ENCODE measurements around the gene PRODH2. TPM values are rescaled to one million over a fixed set of nuclear protein-coding genes. Genes with fewer than 3 reads are reported as not detected.
A peak's percentile ranks its signal among the peaks of the same experiment; 100 is the strongest.

PRODH2 gene
- total and polyA plus RNA-seq, 2 of the 13 experiments (the other 11 are each of a cell fraction or from before 2014, with no cell fraction given), result 86.7 to 118 TPM

DNA sequence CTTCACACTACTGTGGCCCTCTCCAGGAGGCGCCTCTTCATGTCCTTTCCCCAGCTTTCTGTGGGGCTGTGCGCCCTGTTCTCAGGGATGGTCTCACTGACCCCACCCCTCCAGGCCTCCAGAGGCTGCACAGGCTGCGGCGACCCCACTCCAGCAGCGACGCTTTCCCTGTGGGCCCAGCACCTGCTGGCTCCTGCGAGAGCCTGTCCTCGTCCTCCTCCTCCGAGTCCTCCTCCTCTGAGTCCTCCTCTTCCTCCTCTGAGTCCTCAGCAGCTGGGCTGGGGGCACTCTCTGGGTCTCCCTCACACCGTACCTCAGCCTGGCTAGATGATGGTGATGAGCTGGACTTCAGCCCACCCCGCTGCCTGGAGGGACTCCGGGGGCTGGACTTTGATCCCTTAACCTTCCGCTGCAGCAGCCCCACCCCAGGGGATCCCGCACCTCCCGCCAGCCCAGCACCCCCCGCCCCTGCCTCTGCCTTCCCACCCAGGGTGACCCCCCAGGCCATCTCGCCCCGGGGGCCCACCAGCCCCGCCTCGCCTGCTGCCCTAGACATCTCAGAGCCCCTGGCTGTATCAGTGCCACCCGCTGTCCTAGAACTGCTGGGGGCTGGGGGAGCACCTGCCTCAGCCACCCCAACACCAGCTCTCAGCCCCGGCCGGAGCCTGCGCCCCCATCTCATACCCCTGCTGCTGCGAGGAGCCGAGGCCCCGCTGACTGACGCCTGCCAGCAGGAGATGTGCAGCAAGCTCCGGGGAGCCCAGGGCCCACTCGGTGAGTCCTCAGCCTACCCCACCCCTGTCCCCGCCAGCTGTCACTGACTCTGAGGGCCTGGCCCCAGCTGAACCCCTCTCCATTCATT is 26.1 kb downstream of the PRODH2 start (continued):
- TF ChIP-seq, protein P1, sequence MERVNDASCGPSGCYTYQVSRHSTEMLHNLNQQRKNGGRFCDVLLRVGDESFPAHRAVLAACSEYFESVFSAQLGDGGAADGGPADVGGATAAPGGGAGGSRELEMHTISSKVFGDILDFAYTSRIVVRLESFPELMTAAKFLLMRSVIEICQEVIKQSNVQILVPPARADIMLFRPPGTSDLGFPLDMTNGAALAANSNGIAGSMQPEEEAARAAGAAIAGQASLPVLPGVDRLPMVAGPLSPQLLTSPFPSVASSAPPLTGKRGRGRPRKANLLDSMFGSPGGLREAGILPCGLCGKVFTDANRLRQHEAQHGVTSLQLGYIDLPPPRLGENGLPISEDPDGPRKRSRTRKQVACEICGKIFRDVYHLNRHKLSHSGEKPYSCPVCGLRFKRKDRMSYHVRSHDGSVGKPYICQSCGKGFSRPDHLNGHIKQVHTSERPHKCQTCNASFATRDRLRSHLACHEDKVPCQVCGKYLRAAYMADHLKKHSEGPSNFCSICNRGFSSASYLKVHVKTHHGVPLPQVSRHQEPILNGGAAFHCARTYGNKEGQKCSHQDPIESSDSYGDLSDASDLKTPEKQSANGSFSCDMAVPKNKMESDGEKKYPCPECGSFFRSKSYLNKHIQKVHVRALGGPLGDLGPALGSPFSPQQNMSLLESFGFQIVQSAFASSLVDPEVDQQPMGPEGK (CRISPR knock-in tag; IDR thresholded peaks at IDR 0.05), result peak; percentile 85; the same call in 1 of the 2 replicates
- TF ChIP-seq ZNF547 (CRISPR knock-in tag; IDR thresholded peaks at IDR 0.05) (0 out of 2 replicates have a peak, but pooled peaks have one; percentile 67), HDAC1 (CRISPR knock-in tag; IDR thresholded peaks at IDR 0.05) (peak; percentile 16; the same call in 1 of the 2 replicates), ZNF263 (CRISPR knock-in tag; IDR thresholded peaks at IDR 0.05) (peak; percentile 99), KLF12 (CRISPR knock-in tag; IDR thresholded peaks at IDR 0.05; ENCODE audit: borderline replicate concordance) (0 out of 2 replicates have a peak, but pooled peaks have one; percentile 37)
- TF ChIP-seq, protein P2, sequence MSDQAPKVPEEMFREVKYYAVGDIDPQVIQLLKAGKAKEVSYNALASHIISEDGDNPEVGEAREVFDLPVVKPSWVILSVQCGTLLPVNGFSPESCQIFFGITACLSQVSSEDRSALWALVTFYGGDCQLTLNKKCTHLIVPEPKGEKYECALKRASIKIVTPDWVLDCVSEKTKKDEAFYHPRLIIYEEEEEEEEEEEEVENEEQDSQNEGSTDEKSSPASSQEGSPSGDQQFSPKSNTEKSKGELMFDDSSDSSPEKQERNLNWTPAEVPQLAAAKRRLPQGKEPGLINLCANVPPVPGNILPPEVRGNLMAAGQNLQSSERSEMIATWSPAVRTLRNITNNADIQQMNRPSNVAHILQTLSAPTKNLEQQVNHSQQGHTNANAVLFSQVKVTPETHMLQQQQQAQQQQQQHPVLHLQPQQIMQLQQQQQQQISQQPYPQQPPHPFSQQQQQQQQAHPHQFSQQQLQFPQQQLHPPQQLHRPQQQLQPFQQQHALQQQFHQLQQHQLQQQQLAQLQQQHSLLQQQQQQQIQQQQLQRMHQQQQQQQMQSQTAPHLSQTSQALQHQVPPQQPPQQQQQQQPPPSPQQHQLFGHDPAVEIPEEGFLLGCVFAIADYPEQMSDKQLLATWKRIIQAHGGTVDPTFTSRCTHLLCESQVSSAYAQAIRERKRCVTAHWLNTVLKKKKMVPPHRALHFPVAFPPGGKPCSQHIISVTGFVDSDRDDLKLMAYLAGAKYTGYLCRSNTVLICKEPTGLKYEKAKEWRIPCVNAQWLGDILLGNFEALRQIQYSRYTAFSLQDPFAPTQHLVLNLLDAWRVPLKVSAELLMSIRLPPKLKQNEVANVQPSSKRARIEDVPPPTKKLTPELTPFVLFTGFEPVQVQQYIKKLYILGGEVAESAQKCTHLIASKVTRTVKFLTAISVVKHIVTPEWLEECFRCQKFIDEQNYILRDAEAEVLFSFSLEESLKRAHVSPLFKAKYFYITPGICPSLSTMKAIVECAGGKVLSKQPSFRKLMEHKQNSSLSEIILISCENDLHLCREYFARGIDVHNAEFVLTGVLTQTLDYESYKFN (CRISPR knock-in tag; conservative IDR thresholded peaks at IDR 0.05), result peak; percentile 69
